PC-9 (cell line): Measurements from ENCODE around the gene SPTB. TPM values are rescaled to one million over a fixed set of nuclear protein-coding genes. Genes with fewer than 3 reads are reported as not detected.

Experiments
- BruUV-seq: library from RNA; stranded (reverse); fragments of 400-500 nt; replicated peaks from 2 replicates; lab custom pipeline; 2021; lab: Mats Ljungman, UMichigan
- CTCF ChIA-PET: fragments of 300-600 bp; sonication (Branson Sonifier 250); formaldehyde crosslinking; loops from one replicate; lab custom pipeline; 2022; ENCODE audit warnings: antibody characterized with exemption; lab: Charles Lee
- POLR2A ChIA-PET: fragments of 300-600 bp; sonication (Branson Sonifier 250); formaldehyde crosslinking; loops from one replicate; lab custom pipeline; 2022; ENCODE audit warnings: antibody characterized with exemption; ENCODE audit not compliant: unreplicated experiment; lab: Charles Lee
- DNase-seq, 2 experiments: peaks; one replicate each; pipeline versions ENCODE4 v3.0.0 to v3.0.0-alpha.2; 2015 to 2022; ENCODE audit warnings: mixed read lengths in 1 of 2
- H2AFZ ChIP-seq: fragments of 200-600 bp; sonication (generic); 2 replicates; pipeline ENCODE4 v1.8.1; 2017; ENCODE audit warnings: antibody characterized with exemption
- H3F3A ChIP-seq: fragments of 200-600 bp; sonication (generic); 2 replicates; pipeline ENCODE4 v1.8.1; 2017; ENCODE audit warnings: antibody characterized with exemption, mild to moderate bottlenecking, low read depth; ENCODE audit not compliant: insufficient read depth
- H3K27ac ChIP-seq: fragments of 200-600 bp; sonication (generic); 2 replicates; pipeline ENCODE4 v1.6.1; 2016; ENCODE audit warnings: mixed run types
- H3K27me3 ChIP-seq: fragments of 200-600 bp; sonication (generic); 2 replicates; pipeline ENCODE4 v1.6.1; 2016; ENCODE audit warnings: low read depth, mixed run types; ENCODE audit not compliant: insufficient read depth
- H3K36me3 ChIP-seq: fragments of 200-600 bp; sonication (generic); 2 replicates; pipeline ENCODE4 v1.6.1; 2016; ENCODE audit warnings: low read depth, mixed run types
- H3K4me1 ChIP-seq: fragments of 200-600 bp; sonication (generic); replicated peaks from 2 replicates; pipeline ENCODE4 v1.6.1; 2016; ENCODE audit warnings: mixed run types; ENCODE audit not compliant: insufficient read depth
- H3K4me2 ChIP-seq: fragments of 200-600 bp; sonication (generic); 2 replicates; pipeline ENCODE4 v1.6.1; 2017; ENCODE audit warnings: mixed run types
- H3K4me3 ChIP-seq: fragments of 200-600 bp; sonication (generic); 2 replicates; pipeline ENCODE4 v1.6.1; 2016; ENCODE audit warnings: mixed run types
- H3K79me2 ChIP-seq: fragments of 200-600 bp; sonication (generic); 2 replicates; pipeline ENCODE4 v1.6.1; 2017; ENCODE audit warnings: low read depth, mixed run types
- H3K9me2 ChIP-seq: fragments of 200-600 bp; sonication (generic); 2 replicates; pipeline ENCODE4 v1.8.1; 2017; ENCODE audit warnings: mild to moderate bottlenecking; ENCODE audit not compliant: insufficient read depth
- H3K9me3 ChIP-seq: fragments of 200-600 bp; sonication (generic); 2 replicates; pipeline ENCODE4 v1.8.1; 2016; ENCODE audit warnings: low read depth; ENCODE audit not compliant: insufficient read depth
- H4K20me1 ChIP-seq: fragments of 200-600 bp; sonication (generic); 2 replicates; pipeline ENCODE4 v1.8.1; 2017; ENCODE audit not compliant: insufficient read depth
- CTCF ChIP-seq: fragments of 200-600 bp; sonication (generic); conservative IDR thresholded peaks from 2 replicates; pipeline ENCODE4 v1.6.1; 2017; ENCODE audit warnings: mixed run types, antibody characterized with exemption, mild to moderate bottlenecking, moderate library complexity
- EZH2 ChIP-seq: fragments of 200-600 bp; sonication (generic); IDR thresholded peaks from 2 replicates; pipeline ENCODE4 v1.8.0; 2017; ENCODE audit warnings: antibody characterized with exemption, low read depth
- intact Hi-C: fragments of 100-400 bp; cut with micrococcal nuclease; formaldehyde crosslinking; loops from one replicate; pipeline ENCODE4 v1.10.0; 2022; ENCODE audit not compliant: unreplicated experiment
- total RNA-seq: library from RNA; stranded (reverse); gene quantifications from 2 replicates; pipeline ENCODE4 v1.2.3, GENCODE V29; 2021

Gene SPTB
- total RNA-seq, 1 experiment from 2014 or later: 0.50 TPM

- Histone ChIP-seq H3K27ac (no peak overlapping the region), H3F3A (peaks cover 5% of the 10 kb centered on the region; the same call in 1 of the 2 replicates), H3K79me2 (no peaks in the 10 kb centered on the region), H3K4me3 (no peak overlapping the region), H3K4me2 (no peak overlapping the region), H3K4me1 (no peaks in the 10 kb centered on the region), H2AFZ (no peak overlapping the region), H4K20me1 (no peaks in the 10 kb centered on the region), H3K36me3 (no peaks in the 10 kb centered on the region), H3K27me3 (peaks cover 24% of the 10 kb centered on the region; the same call in 1 of the 2 replicates), H3K9me2 (peaks cover 5% of the 10 kb centered on the region; the same call in 1 of the 2 replicates), H3K9me3 (peaks cover 9% of the 10 kb centered on the region; the same call in 1 of the 2 replicates)
- BruUV-seq: no TSS peak
- no peak for TF ChIP-seq EZH2
- no peak for TF ChIP-seq CTCF
- DNase-seq: no peak
- ChIA-PET CTCF (no interaction called here), POLR2A (no interaction called here)
- intact Hi-C loops: no loop called here
Measured at GRCh38 chr14:64871344-64871743, 8.4 kb downstream of the SPTB start.

GRCh38 chr14:64870160-64870559 is 9.5 kb downstream of the SPTB start:
- Histone ChIP-seq H3K27ac (no peak overlapping the region), H3K4me3 (no peak overlapping the region), H2AFZ (no peak overlapping the region), H3K4me1 (no peaks in the 10 kb centered on the region), H3F3A (peaks cover 5% of the 10 kb centered on the region; the same call in 1 of the 2 replicates), H3K79me2 (no peaks in the 10 kb centered on the region), H4K20me1 (no peaks in the 10 kb centered on the region), H3K4me2 (no peak overlapping the region), H3K9me3 (peaks cover 9% of the 10 kb centered on the region; the same call in 1 of the 2 replicates), H3K36me3 (no peaks in the 10 kb centered on the region), H3K9me2 (peaks cover 5% of the 10 kb centered on the region; the same call in 1 of the 2 replicates), H3K27me3 (peaks cover 25% of the 10 kb centered on the region; the same call in 1 of the 2 replicates)
- no TSS peak for BruUV-seq
- ChIA-PET CTCF (no interaction called here), POLR2A (no interaction called here)
- intact Hi-C loops: no loop called here
- TF ChIP-seq CTCF: no peak
- no peak for TF ChIP-seq EZH2
- no peak for DNase-seq

GRCh38 chr14:64868841-64869240 is 10.9 kb downstream of the SPTB start:
- no peak overlapping the region for H3K4me2 ChIP-seq

More at GRCh38 chr14:64868841-64869240, 10.9 kb downstream of the SPTB start:
- TF ChIP-seq EZH2: no peak
- TF ChIP-seq CTCF: no peak
- no peaks in the 10 kb centered on the region for H4K20me1 ChIP-seq
- CTCF ChIA-PET: interaction anchor here (0.5 to 1.0 kb wide), 3 partner anchors 11 to 317 kb away, joined by 3 to 4 read pairs (median 3); partner anchors contain the start of gene SPTB
- DNase-seq: no peak
- H3K36me3 ChIP-seq: no peaks in the 10 kb centered on the region
- H3K9me3 ChIP-seq: peaks cover 9% of the 10 kb centered on the region; the same call in 1 of the 2 replicates
- H3K27me3 ChIP-seq: peaks cover 38% of the 10 kb centered on the region; the same call in 1 of the 2 replicates
- H3K27ac ChIP-seq: no peak overlapping the region
- POLR2A ChIA-PET: no interaction called here
- intact Hi-C loops: no loop called here
- H3K4me1 ChIP-seq: no peaks in the 10 kb centered on the region
- H2AFZ ChIP-seq: no peak overlapping the region
- no TSS peak for BruUV-seq
- H3K9me2 ChIP-seq: no peaks in the 10 kb centered on the region
- no peaks in the 10 kb centered on the region for H3K79me2 ChIP-seq
- H3K4me3 ChIP-seq: no peak overlapping the region
- no peaks in the 10 kb centered on the region for H3F3A ChIP-seq
